ENCODE data around the gene IRF1.
"Not testable (repeated sequence)": the region's sequence is repeated elsewhere in the genome, so short reads cannot be mapped to it uniquely, and the experiment has no call there.

The IRF1 gene

GRCh38 chr5:132487841-132488555 is 2.6 kb downstream of the IRF1 start:
- Histone ChIP-seq H3K27ac (peak overlapping the region; percentile 3 to 4), H3K9me3 (no peaks in the 10 kb centered on the region), H3K27me3 (no peaks in the 10 kb centered on the region), H3K4me1 (peaks cover 0 to 32% (median 30%) of the 10 kb centered on the region in 4 donors), H3K36me3 (peaks cover 11 to 52% (median 44%) of the 10 kb centered on the region in 3 donors), H3K4me3 (no peak overlapping the region)
- peak in 1 of 2 donors; percentile 51 for DNase-seq
- intact Hi-C loops (cut with DNase I; ENCODE audit: low total_unique reads), result no loop called here
- TF ChIP-seq CTCF (IDR thresholded peaks at IDR 0.05), result no peak

- H3K9me3 ChIP-seq, result no peaks in the 10 kb centered on the region
- H3K36me3 ChIP-seq, result peaks cover 11 to 59% (median 51%) of the 10 kb centered on the region in 3 donors
- no peak for TF ChIP-seq CTCF (IDR thresholded peaks at IDR 0.05)
- H3K27me3 ChIP-seq, result no peaks in the 10 kb centered on the region
- H3K27ac ChIP-seq, result peak overlapping the region; percentile 3 to 4
- peak in 1 of 2 donors; percentile 29 for DNase-seq
- intact Hi-C loops (cut with DNase I; ENCODE audit: low total_unique reads), result no loop called here
- H3K4me3 ChIP-seq, result no peak overlapping the region
- peaks cover 0 to 32% (median 29%) of the 10 kb centered on the region in 4 donors for H3K4me1 ChIP-seq
Measured at GRCh38 chr5:132487095-132487428, 3.5 kb downstream of the IRF1 start.

GRCh38 chr5:132486318-132487094 is 4.1 kb downstream of the IRF1 start:
- intact Hi-C loops (cut with DNase I; ENCODE audit: low total_unique reads), result no loop called here
- no peaks in the 10 kb centered on the region for H3K9me3 ChIP-seq
- H3K4me3 ChIP-seq, result no peak overlapping the region

GRCh38 chr5:132485641-132486317 is 4.8 kb downstream of the IRF1 start:
- Histone ChIP-seq H3K27ac (no peak overlapping the region), H3K9me3 (no peaks in the 10 kb centered on the region), H3K4me3 (no peak overlapping the region), H3K27me3 (no peaks in the 10 kb centered on the region), H3K36me3 (peaks cover 11 to 65% (median 58%) of the 10 kb centered on the region in 3 donors), H3K4me1 (peaks cover 0 to 23% (median 17%) of the 10 kb centered on the region in 4 donors)
- no peak for TF ChIP-seq CTCF (IDR thresholded peaks at IDR 0.05)
- intact Hi-C loops (cut with DNase I; ENCODE audit: low total_unique reads), result no loop called here
- DNase-seq, result peak; percentile 19 to 56

More at GRCh38 chr5:132486318-132487094, 4.1 kb downstream of the IRF1 start:
- Histone ChIP-seq H3K36me3 (peaks cover 11 to 59% (median 57%) of the 10 kb centered on the region in 3 donors), H3K27me3 (no peaks in the 10 kb centered on the region), H3K27ac (peak overlapping the region in 1 of 2 donors; percentile 4), H3K4me1 (peaks cover 0 to 29% (median 23%) of the 10 kb centered on the region in 4 donors)
- TF ChIP-seq CTCF (IDR thresholded peaks at IDR 0.05), result no peak
- peak in 1 of 2 donors; percentile 41 for DNase-seq

- Histone ChIP-seq H3K4me1 (peaks cover 0 to 23% (median 17%) of the 10 kb centered on the region in 4 donors), H3K36me3 (peaks cover 11 to 68% (median 58%) of the 10 kb centered on the region in 3 donors)
- H3K4me3 ChIP-seq; intact Hi-C loops (cut with DNase I; ENCODE audit: low total_unique reads); H3K27ac ChIP-seq; H3K27me3 ChIP-seq; H3K9me3 ChIP-seq: not testable (repeated sequence)
- DNase-seq, result peak; percentile 12 to 58
Measured at GRCh38 chr5:132484876-132485640, 5.5 kb downstream of the IRF1 start.

Measured in tibial artery (tissue), 4 donors.